ACC112 (cell line): ENCODE data around the gene SLC12A3.
"Not testable (repeated sequence)": the region's sequence is repeated elsewhere in the genome, so short reads cannot be mapped to it uniquely, and the experiment has no call there.

Source experiments
- H2AFZ ChIP-seq: fragments of 200-600 bp; sonication (generic); one replicate; pipeline ENCODE4 v1.6.0; 2017; ENCODE audit warnings: antibody characterized with exemption, low read length; ENCODE audit not compliant: unreplicated experiment
- H3K27ac ChIP-seq: fragments of 200-600 bp; sonication (generic); 2 replicates; pipeline ENCODE4 v1.5.1; 2014; ENCODE audit warnings: low read depth, mild to moderate bottlenecking, antibody characterized with exemption, low read length, moderate library complexity
- H3K27me3 ChIP-seq: fragments of 200-600 bp; sonication (generic); 2 replicates; pipeline ENCODE4 v1.6.1; 2014; ENCODE audit warnings: mild to moderate bottlenecking, antibody characterized with exemption, low read length, moderate library complexity, mixed read lengths; ENCODE audit not compliant: insufficient read depth
- H3K36me3 ChIP-seq: fragments of 200-600 bp; sonication (generic); 2 replicates; pipeline ENCODE4 v1.6.1; 2016; ENCODE audit warnings: mild to moderate bottlenecking, antibody characterized with exemption, low read length, moderate library complexity, mixed read lengths; ENCODE audit not compliant: insufficient read depth
- H3K4me1 ChIP-seq: fragments of 200-600 bp; sonication (generic); one replicate; pipeline ENCODE4 v1.6.1; 2016; ENCODE audit warnings: low read length, mixed read lengths; ENCODE audit not compliant: insufficient read depth, unreplicated experiment, control insufficient read depth
- H3K4me3 ChIP-seq: fragments of 200-600 bp; sonication (generic); 2 replicates; pipeline ENCODE4 v1.5.1; 2014; ENCODE audit warnings: mild to moderate bottlenecking, low read depth, low read length
- H3K79me2 ChIP-seq: fragments of 200-600 bp; sonication (generic); one replicate; pipeline ENCODE4 v1.6.0; 2016; ENCODE audit warnings: low read length; ENCODE audit not compliant: control insufficient read depth, unreplicated experiment, insufficient read depth

SLC12A3 gene

DNA sequence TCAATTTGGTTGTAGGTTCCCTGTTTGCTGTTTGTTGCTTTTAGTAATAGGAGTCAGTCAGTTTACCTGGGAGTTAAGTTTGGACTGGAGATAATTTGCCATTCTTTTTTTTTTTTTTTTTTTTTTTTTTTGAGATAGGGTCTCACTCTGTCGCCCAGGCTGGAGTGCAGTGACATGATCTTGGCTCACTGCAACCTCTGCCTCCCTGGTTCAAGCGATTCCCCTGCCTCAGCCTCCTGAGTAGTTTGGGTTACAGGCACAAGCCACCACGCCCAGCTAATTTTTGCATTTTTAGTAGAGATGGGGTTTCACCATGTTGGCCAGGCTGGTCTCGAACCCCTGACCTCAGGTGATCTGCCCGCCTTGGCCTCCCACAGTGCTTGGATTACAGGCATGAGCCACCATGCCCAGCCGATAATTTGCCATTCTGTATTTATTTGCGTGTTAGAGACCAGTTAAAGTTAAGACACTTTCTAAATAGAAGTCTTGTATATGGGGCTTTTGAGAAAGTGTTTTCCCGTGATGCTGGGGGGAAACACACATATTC is 69.7 kb downstream of the SLC12A3 start:
- H3K79me2 ChIP-seq, result peaks cover 44% of the 10 kb centered on the region
- H2AFZ ChIP-seq, H3K27me3 ChIP-seq, H3K27ac ChIP-seq: not testable (repeated sequence)
- peak overlapping the region; percentile 86 for H3K4me3 ChIP-seq
- H3K4me1 ChIP-seq, result peaks cover 14% of the 10 kb centered on the region
- peaks cover 48% of the 10 kb centered on the region for H3K36me3 ChIP-seq

DNA sequence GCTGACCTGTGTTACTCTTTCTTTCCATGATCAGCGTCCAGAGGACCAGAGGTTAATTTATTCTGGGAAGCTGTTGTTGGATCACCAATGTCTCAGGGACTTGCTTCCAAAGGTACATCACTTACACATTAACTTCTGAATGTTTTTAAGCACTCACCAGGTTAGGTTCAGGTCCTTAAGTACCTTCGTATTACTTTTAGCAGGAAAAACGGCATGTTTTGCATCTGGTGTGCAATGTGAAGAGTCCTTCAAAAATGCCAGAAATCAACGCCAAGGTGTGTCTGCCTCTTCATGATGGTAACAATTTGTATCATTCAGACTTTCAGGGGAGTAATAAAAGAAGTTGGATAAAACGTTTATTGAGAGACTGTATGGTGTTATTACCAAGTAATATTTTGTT is 70.2 kb downstream of the SLC12A3 start:
- Histone ChIP-seq H3K4me1 (peaks cover 14% of the 10 kb centered on the region), H2AFZ (no peak overlapping the region), H3K27me3 (no peaks in the 10 kb centered on the region), H3K79me2 (peaks cover 44% of the 10 kb centered on the region), H3K4me3 (peak overlapping the region; percentile 64), H3K36me3 (peaks cover 53% of the 10 kb centered on the region), H3K27ac (no peak overlapping the region)

DNA sequence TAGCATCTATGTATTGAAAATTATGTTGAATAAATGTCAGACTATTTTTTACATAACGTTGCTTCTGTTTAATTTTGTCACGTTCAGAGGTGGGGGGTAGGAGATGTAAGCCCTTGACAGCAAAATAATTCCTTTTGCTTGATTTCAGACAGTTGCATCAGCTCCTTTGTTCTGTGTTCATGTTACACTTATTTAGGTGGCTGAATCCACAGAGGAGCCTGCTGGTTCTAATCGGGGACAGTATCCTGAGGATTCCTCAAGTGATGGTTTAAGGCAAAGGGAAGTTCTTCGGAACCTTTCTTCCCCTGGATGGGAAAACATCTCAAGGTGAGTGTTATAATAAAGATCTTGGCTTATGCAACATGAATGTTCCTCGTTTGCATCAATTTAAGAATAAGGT is 71.5 kb downstream of the SLC12A3 start:
- H3K27ac ChIP-seq, result no peak overlapping the region
- peaks cover 60% of the 10 kb centered on the region for H3K36me3 ChIP-seq
- H3K4me3 ChIP-seq, result no peak overlapping the region
- no peak overlapping the region for H2AFZ ChIP-seq
- no peaks in the 10 kb centered on the region for H3K27me3 ChIP-seq
- H3K79me2 ChIP-seq, result peaks cover 44% of the 10 kb centered on the region
- H3K4me1 ChIP-seq, result peaks cover 9% of the 10 kb centered on the region

DNA sequence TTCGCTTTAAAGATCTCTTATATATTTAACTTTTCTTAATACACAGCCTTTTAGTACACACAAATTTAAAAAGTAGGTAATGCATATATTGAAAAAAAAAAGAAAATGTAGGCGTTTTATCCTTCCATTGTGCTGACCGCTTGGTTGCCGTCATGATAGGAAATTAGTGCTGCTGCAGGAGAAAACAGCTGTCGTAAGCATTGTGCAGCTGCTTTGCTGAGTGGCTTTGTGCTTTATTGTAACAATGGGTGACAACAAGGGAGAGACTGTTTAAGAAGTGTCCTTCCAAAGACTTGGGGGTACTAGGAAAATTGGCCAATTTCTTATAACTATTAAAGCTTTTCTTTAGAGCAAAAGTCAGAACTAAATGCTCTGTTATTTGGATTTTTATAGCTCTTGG is 71.9 kb downstream of the SLC12A3 start:
- H3K36me3 ChIP-seq, result peaks cover 65% of the 10 kb centered on the region
- peaks cover 44% of the 10 kb centered on the region for H3K79me2 ChIP-seq
- no peaks in the 10 kb centered on the region for H3K27me3 ChIP-seq

DNA sequence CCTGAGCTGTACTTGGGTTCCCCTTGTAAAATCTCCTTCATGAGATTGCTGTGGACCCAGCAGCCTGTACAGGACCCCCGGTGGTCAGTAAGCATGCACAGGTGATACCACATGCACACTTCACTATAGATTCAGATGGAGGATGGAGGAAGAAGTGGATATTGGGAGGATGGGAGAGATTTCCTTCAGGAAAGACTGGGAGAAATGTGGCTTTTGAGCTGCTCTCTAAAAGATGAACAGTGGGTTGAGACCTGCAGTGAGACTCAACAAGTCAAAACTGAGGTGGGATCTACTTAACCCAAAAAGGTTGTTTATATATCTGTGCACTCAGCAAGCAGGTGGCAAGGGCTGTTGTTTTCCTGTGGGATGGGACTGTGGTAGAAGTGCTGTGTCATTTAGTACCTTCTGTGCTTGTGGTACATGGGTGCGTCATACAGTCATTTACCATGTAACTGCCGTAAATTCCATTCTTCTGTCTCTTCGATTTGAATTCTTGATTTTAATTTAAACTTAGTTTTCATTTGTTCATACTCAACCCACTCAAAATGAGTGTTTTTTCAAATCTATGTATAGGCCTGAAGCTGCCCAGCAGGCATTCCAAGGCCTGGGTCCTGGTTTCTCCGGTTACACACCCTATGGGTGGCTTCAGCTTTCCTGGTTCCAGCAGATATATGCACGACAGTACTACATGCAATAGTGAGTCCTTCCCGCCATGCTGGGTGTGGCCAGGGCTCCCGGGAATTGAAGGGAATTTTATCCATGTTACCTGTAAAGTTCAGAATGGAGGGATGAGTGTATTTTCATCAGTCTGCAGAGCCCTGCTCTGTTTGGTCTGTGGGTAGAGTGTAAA is 73.9 kb downstream of the SLC12A3 start:
- Histone ChIP-seq H3K79me2 (peaks cover 26% of the 10 kb centered on the region), H2AFZ (no peak overlapping the region), H3K27ac (no peak overlapping the region), H3K4me1 (peaks cover 8% of the 10 kb centered on the region), H3K27me3 (no peaks in the 10 kb centered on the region), H3K36me3 (peaks cover 76% of the 10 kb centered on the region), H3K4me3 (no peak overlapping the region)

More for the DNA sequence above, 71.9 kb downstream of the SLC12A3 start:
- no peak overlapping the region for H3K27ac ChIP-seq
- peaks cover 8% of the 10 kb centered on the region for H3K4me1 ChIP-seq
- H3K4me3 ChIP-seq, result no peak overlapping the region
- H2AFZ ChIP-seq, result no peak overlapping the region

DNA sequence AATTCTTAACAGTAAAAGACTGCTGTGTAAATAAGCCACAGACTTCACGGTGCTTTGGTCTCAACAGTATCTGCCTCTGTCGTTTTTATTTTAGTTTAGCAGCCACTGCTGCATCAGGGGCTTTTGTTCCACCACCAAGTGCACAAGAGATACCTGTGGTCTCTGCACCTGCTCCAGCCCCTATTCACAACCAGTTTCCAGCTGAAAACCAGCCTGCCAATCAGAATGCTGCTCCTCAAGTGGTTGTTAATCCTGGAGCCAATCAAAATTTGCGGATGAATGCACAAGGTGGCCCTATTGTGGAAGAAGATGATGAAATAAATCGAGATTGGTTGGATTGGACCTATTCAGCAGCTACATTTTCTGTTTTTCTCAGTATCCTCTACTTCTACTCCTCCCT is 74.8 kb downstream of the SLC12A3 start:
- no peak overlapping the region for H2AFZ ChIP-seq
- H3K36me3 ChIP-seq, result peaks cover 76% of the 10 kb centered on the region
- no peaks in the 10 kb centered on the region for H3K27me3 ChIP-seq
- peaks cover 19% of the 10 kb centered on the region for H3K79me2 ChIP-seq
- no peak overlapping the region for H3K27ac ChIP-seq
- peaks cover 7% of the 10 kb centered on the region for H3K4me1 ChIP-seq
- H3K4me3 ChIP-seq, result no peak overlapping the region

GRCh38 chr16:56941092-56941491 is 76.1 kb downstream of the SLC12A3 start:
- Histone ChIP-seq H3K27ac (no peak overlapping the region), H3K27me3 (no peaks in the 10 kb centered on the region), H3K36me3 (peaks cover 69% of the 10 kb centered on the region), H3K79me2 (peaks cover 8% of the 10 kb centered on the region), H3K4me1 (no peaks in the 10 kb centered on the region), H2AFZ (no peak overlapping the region), H3K4me3 (no peak overlapping the region)

DNA sequence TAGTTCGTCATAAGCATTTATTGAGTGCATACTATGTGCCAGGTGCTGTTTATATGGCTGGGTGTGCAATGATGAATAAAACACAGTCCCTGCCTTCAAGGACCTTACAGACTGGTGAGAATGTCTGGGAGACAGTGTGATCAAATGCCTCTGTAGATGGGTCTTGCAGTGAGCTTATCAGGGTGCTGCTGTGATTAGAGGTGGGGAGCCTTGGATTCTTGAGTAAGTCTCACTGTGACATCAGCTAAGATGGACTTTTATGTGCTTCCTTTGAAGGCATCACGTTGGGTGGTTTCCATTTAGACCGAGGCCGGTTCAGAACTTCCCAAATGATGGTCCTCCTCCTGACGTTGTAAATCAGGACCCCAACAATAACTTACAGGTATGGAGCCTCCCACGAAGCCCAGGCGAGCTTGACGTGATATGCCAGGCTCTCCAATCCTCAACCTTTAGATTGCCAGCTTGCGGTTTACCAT is 76.9 kb downstream of the SLC12A3 start:
- Histone ChIP-seq H2AFZ (no peak overlapping the region), H3K27ac (no peak overlapping the region), H3K27me3 (no peaks in the 10 kb centered on the region), H3K79me2 (peaks cover 8% of the 10 kb centered on the region), H3K4me1 (no peaks in the 10 kb centered on the region), H3K4me3 (no peak overlapping the region), H3K36me3 (peaks cover 61% of the 10 kb centered on the region)

DNA sequence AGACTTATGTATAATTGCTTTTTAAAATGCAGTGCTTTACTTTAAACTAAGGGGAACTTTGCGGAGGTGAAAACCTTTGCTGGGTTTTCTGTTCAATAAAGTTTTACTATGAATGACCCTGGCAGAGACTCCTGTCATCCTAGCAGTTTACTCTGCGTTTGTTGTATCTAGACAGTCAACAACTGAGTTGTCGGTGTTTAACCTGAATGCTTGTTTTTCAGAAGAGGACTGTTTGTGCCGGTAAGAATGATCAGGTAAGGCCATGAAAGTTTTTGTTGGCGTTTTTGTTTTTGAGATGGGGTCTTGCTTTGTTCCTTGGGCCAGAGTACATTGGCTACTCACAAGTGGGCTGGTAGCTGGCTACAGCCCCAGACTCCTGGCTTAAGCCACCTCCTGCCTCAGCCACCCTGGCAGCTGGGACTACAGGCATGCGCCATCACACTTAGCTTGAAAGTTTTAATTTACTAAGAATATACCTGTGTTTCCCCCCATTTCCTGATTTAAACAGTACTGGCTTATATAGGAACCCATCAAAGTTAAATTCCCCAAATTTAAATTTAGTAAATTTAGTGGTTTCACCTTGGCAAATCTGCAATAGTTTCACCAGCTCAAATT is 78.9 kb downstream of the SLC12A3 start:
- H3K4me1 ChIP-seq, result no peaks in the 10 kb centered on the region
- H3K79me2 ChIP-seq, result peaks cover under 1% of the 10 kb centered on the region
- no peak overlapping the region for H3K27ac ChIP-seq

GRCh38 chr16:56944954-56945839 is 80.2 kb downstream of the SLC12A3 start:
- peaks cover 34% of the 10 kb centered on the region for H3K36me3 ChIP-seq
- H2AFZ ChIP-seq, result no peak overlapping the region
- no peaks in the 10 kb centered on the region for H3K79me2 ChIP-seq
- no peaks in the 10 kb centered on the region for H3K27me3 ChIP-seq
- no peak overlapping the region for H3K4me3 ChIP-seq
- H3K4me1 ChIP-seq, result no peaks in the 10 kb centered on the region
- no peak overlapping the region for H3K27ac ChIP-seq

More for the DNA sequence above, 78.9 kb downstream of the SLC12A3 start:
- H3K36me3 ChIP-seq, result peaks cover 47% of the 10 kb centered on the region
- H3K4me3 ChIP-seq, result no peak overlapping the region
- no peaks in the 10 kb centered on the region for H3K27me3 ChIP-seq
- no peak overlapping the region for H2AFZ ChIP-seq
